Measurements from ENCODE around the gene LNX2. TPM values are rescaled to one million over a fixed set of nuclear protein-coding genes. Genes with fewer than 3 reads are reported as not detected.
A peak's percentile ranks its signal among the peaks of the same experiment; 100 is the strongest.

LNX2 gene
- total RNA-seq, 8 experiments from 2014 or later = 3.2 to 7.6 (median 5.7) TPM

GRCh38 chr13:27619728-27620376 lies 477 bp downstream of the LNX2 start:
- Histone ChIP-seq H3K27ac (peak overlapping the region; percentile 17 to 56), H3K4me1 (replicated peaks in 1 of 2) (peaks cover 6 to 14% of the 10 kb centered on the region in 2 donors), H3K4me3 (peak overlapping the region; percentile 61 to 98 (median 89))
- in situ Hi-C loops (cut with MboI; ENCODE audit: low pct_unique_long_range_greater_than_20kb in 2 of 9, low sequenced_read_pairs in 9 of 9, unreplicated experiment in 9 of 9) = no loop called here
- ATAC-seq (replicated peaks in 6 of 8) = peak in 7 of 8 experiments; percentile 37 to 54 (median 50)
- 0 to 9% (median 2%) methylated on average over 3 to 18 of the region's 47 CpGs; no CpG with 5 or more reads in 4 of the 10 experiments for WGBS, 10 experiments

DNA sequence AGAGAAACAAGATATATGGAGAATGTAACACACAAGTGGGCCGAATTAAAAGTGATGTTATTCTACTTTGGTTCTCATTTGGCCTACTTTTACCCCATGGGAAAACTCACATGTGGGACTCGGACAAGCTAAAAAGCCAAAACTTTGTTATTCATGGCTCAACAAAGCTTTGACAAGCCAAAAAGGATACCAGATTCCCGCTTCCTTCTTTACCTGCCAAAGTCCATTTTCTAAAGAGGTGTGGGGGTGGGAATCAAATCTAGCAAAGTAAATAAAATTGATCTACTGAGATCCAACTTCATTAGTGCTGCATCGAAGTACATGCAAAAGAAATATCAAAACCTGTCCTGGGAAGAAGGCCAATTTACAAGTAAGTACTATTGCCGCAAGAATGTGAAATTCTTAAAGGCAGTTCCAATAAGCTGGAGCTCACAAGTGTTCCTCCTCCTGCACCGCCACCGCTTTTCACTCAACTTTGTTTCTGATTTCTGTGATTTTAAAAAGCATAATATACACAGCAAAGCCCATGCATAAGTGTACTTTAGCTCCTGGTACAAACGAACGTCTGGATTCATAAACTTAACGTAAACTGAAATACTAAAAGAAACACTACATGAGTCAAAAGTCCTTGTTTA lies 1.1 kb downstream of the LNX2 start:
- no peak overlapping the region for H3K27ac ChIP-seq
- in situ Hi-C loops (cut with MboI; ENCODE audit: low pct_unique_long_range_greater_than_20kb in 2 of 9, low sequenced_read_pairs in 9 of 9, unreplicated experiment in 9 of 9) = no loop called here
- peak overlapping the region; percentile 61 to 98 (median 89) for H3K4me3 ChIP-seq
- H3K4me1 ChIP-seq (replicated peaks in 1 of 2) = peaks cover 6 to 14% of the 10 kb centered on the region in 2 donors
- WGBS, 10 experiments = 5 to 52% (median 36%) methylated on average over 2 to 10 of the region's 10 CpGs
- ATAC-seq (replicated peaks in 6 of 8) = no peak

GRCh38 chr13:27617881-27618321 lies 2.4 kb downstream of the LNX2 start:
- WGBS, 10 experiments = 60 to 100% (median 93%) methylated on average over 1 to 3 of the region's 3 CpGs; no CpG with 5 or more reads in 1 of the 10 experiments
- in situ Hi-C loops (cut with MboI; ENCODE audit: low pct_unique_long_range_greater_than_20kb in 2 of 9, low sequenced_read_pairs in 9 of 9, unreplicated experiment in 9 of 9) = no loop called here
- Histone ChIP-seq H3K4me3 (no peak overlapping the region), H3K27ac (no peak overlapping the region), H3K4me1 (replicated peaks in 1 of 2) (peaks cover 6 to 14% of the 10 kb centered on the region in 2 donors)
- ATAC-seq (replicated peaks in 6 of 8) = no peak

- Histone ChIP-seq H3K27ac (no peak overlapping the region), H3K4me1 (replicated peaks in 1 of 2) (peaks cover 0 to 3% of the 10 kb centered on the region in 2 donors), H3K4me3 (no peak overlapping the region)
- in situ Hi-C loops (cut with MboI; ENCODE audit: low pct_unique_long_range_greater_than_20kb in 2 of 9, low sequenced_read_pairs in 9 of 9, unreplicated experiment in 9 of 9) = no loop called here
- no peak for ATAC-seq (replicated peaks in 6 of 8)
- WGBS, 10 experiments = 76 to 97% (median 85%) methylated on average over 1 to 7 of the region's 7 CpGs
Measured at GRCh38 chr13:27613628-27614027, 6.7 kb downstream of the LNX2 start.

DNA sequence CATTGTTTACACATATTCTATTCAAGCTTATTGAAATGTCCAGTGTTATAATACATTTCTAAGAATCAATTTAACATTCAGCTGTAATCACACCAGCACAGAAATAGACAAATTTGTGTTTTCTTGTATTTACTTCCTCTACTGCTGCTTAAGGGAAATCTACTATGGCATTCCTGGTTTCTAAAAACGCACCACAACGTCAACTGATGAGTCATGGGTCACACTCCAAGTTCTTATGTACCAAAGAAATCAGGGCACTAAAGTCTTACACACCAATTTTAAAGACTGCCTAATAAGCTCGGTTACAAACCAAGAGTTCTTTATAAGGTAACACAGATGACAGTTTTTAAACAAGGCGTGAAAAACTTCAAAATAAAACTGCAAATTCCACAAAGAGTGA lies 13.2 kb downstream of the LNX2 start:
- in situ Hi-C loops (cut with MboI; ENCODE audit: low pct_unique_long_range_greater_than_20kb in 2 of 9, low sequenced_read_pairs in 9 of 9, unreplicated experiment in 9 of 9) = no loop called here
- peak in 3 of 8 experiments; percentile 18 to 60 (median 42) for ATAC-seq (replicated peaks in 6 of 8)
- no peak overlapping the region for H3K27ac ChIP-seq
- H3K4me3 ChIP-seq = no peak overlapping the region
- H3K4me1 ChIP-seq (replicated peaks in 1 of 2) = peaks cover 0 to 3% of the 10 kb centered on the region in 2 donors
- 17 to 100% (median 74%) methylated on average over 2 to 4 of the region's 4 CpGs; no CpG with 5 or more reads in 1 of the 10 experiments for WGBS, 10 experiments

GRCh38 chr13:27605610-27606200 lies 14.6 kb downstream of the LNX2 start:
- ATAC-seq (replicated peaks in 6 of 8) = no peak
- in situ Hi-C loops (cut with MboI; ENCODE audit: low pct_unique_long_range_greater_than_20kb in 2 of 9, low sequenced_read_pairs in 9 of 9, unreplicated experiment in 9 of 9) = no loop called here
- Histone ChIP-seq H3K27ac (no peak overlapping the region), H3K4me1 (replicated peaks in 1 of 2) (peaks cover 0 to 3% of the 10 kb centered on the region in 2 donors), H3K4me3 (no peak overlapping the region)
- WGBS, 10 experiments = 74 to 100% (median 93%) methylated on average over 1 to 2 of the region's 2 CpGs

GRCh38 chr13:27605099-27605498 lies 15.2 kb downstream of the LNX2 start:
- Histone ChIP-seq H3K4me3 (no peak overlapping the region), H3K27ac (no peak overlapping the region), H3K4me1 (replicated peaks in 1 of 2) (peaks cover 0 to under 1% of the 10 kb centered on the region in 2 donors)
- WGBS, 10 experiments = 49 to 100% (median 74%) methylated on average over 2 to 3 of the region's 3 CpGs; no CpG with 5 or more reads in 1 of the 10 experiments
- ATAC-seq (replicated peaks in 6 of 8) = no peak
- in situ Hi-C loops (cut with MboI; ENCODE audit: low pct_unique_long_range_greater_than_20kb in 2 of 9, low sequenced_read_pairs in 9 of 9, unreplicated experiment in 9 of 9) = no loop called here

DNA sequence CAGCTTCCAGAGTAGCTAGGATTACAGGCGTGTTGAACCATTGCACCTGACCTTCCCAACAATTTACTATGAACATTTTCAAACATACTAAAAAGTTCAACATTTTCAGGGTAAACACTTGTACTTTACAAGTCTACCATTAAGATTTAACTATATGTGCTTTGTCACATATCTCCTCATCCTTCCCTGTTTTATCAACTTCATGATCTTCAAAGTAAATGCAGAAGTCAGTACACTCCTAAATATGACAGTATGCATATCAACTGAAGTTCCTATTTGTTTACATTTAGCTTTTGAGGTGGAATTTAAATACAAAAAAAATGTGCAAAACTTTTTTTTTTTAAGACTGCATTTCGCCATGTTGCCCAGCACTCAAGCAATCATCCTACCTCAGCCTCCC lies 18.5 kb downstream of the LNX2 start:
- ATAC-seq (replicated peaks in 6 of 8) = no peak
- Histone ChIP-seq H3K4me1 (replicated peaks in 1 of 2) (no peaks in the 10 kb centered on the region), H3K27ac (no peak overlapping the region), H3K4me3 (no peak overlapping the region)
- 36 to 100% (median 100%) methylated on average over 1 to 2 of the region's 2 CpGs; no CpG with 5 or more reads in 3 of the 10 experiments for WGBS, 10 experiments
- in situ Hi-C loops (cut with MboI; ENCODE audit: low pct_unique_long_range_greater_than_20kb in 2 of 9, low sequenced_read_pairs in 9 of 9, unreplicated experiment in 9 of 9) = no loop called here

- no peaks in the 10 kb centered on the region for H3K4me1 ChIP-seq (replicated peaks in 1 of 2)
- in situ Hi-C loops (cut with MboI; ENCODE audit: low pct_unique_long_range_greater_than_20kb in 2 of 9, low sequenced_read_pairs in 9 of 9, unreplicated experiment in 9 of 9) = no loop called here
- no peak overlapping the region for H3K4me3 ChIP-seq
- H3K27ac ChIP-seq = no peak overlapping the region
- WGBS, 10 experiments = 70 to 100% (median 92%) methylated on average over 1 to 2 of the region's 2 CpGs; no CpG with 5 or more reads in 1 of the 10 experiments
- no peak for ATAC-seq (replicated peaks in 6 of 8)
Measured at GRCh38 chr13:27601208-27601607, 19.1 kb downstream of the LNX2 start.

DNA sequence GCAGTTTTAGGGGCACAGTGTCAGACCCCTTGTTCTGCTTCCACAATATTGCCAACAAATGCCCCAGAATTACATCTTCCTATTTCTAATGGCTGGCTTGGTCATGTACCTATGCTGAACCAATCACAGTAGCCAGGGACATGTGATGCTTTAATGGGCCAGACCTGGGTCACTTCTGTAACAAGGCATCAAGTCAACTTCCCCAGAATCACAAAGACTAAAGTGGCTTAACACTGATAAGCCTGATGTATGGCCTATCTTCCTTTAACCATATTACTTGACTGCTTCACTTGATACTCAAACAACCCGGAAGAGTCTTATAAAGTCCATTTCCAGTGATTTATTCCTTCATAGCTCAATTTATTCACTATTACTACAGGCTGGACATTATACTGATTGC lies 19.6 kb downstream of the LNX2 start:
- in situ Hi-C loops (cut with MboI; ENCODE audit: low pct_unique_long_range_greater_than_20kb in 2 of 9, low sequenced_read_pairs in 9 of 9, unreplicated experiment in 9 of 9) = no loop called here
- no peak for ATAC-seq (replicated peaks in 6 of 8)
- H3K4me1 ChIP-seq (replicated peaks in 1 of 2) = no peaks in the 10 kb centered on the region
- no peak overlapping the region for H3K27ac ChIP-seq
- no peak overlapping the region for H3K4me3 ChIP-seq
- WGBS, 10 experiments = 86 to 100% (median 100%) methylated on average over 1 of the region's 1 CpG; no CpG with 5 or more reads in 3 of the 10 experiments

DNA sequence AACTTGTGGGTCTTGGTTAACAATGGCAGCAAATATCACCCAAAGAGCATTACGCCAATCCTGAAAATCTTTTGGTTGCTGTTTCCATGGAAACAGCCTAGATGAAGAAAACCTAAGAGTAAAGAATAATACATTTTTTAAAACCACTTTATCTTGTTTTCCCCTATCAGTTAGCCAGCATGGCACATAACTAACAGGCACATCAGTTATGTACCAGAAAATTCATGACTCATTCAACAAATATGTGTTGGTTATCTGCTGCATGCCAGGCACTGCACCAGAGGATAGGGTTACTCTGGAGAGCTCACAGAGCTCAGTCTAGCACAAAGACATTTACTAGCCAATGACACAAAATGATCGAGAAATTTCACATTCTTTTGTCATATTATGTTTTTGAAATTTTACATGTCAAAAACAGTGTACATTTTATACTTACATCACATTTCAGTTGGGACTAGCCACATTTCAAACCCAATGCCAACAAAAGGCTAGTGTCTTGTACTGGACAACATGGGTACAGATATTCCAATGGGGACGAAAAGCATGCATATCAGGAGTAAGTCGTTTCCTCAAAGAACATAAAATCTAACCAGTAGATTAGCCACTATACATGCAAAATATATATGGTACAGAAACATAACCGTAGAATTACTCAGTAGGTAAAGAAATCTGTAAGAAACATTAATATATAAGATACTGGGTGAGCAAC lies 20.3 kb downstream of the LNX2 start:
- WGBS, 10 experiments = 69 to 100% (median 81%) methylated on average over 1 to 5 of the region's 5 CpGs; no CpG with 5 or more reads in 1 of the 10 experiments
- Histone ChIP-seq H3K4me3 (no peak overlapping the region), H3K4me1 (replicated peaks in 1 of 2) (no peaks in the 10 kb centered on the region), H3K27ac (no peak overlapping the region)
- ATAC-seq (replicated peaks in 6 of 8) = peak in 4 of 8 experiments; percentile 32 to 80 (median 49)
- in situ Hi-C loops (cut with MboI; ENCODE audit: low pct_unique_long_range_greater_than_20kb in 2 of 9, low sequenced_read_pairs in 9 of 9, unreplicated experiment in 9 of 9) = no loop called here

- H3K4me3 ChIP-seq = no peak overlapping the region
- in situ Hi-C loops (cut with MboI; ENCODE audit: low pct_unique_long_range_greater_than_20kb in 2 of 9, low sequenced_read_pairs in 9 of 9, unreplicated experiment in 9 of 9) = no loop called here
- no peak for ATAC-seq (replicated peaks in 6 of 8)
- no peaks in the 10 kb centered on the region for H3K4me1 ChIP-seq (replicated peaks in 1 of 2)
- no peak overlapping the region for H3K27ac ChIP-seq
Measured at GRCh38 chr13:27599096-27599495, 21.2 kb downstream of the LNX2 start.
